ENCODE results near the gene OST4.

The OST4 gene

DNA sequence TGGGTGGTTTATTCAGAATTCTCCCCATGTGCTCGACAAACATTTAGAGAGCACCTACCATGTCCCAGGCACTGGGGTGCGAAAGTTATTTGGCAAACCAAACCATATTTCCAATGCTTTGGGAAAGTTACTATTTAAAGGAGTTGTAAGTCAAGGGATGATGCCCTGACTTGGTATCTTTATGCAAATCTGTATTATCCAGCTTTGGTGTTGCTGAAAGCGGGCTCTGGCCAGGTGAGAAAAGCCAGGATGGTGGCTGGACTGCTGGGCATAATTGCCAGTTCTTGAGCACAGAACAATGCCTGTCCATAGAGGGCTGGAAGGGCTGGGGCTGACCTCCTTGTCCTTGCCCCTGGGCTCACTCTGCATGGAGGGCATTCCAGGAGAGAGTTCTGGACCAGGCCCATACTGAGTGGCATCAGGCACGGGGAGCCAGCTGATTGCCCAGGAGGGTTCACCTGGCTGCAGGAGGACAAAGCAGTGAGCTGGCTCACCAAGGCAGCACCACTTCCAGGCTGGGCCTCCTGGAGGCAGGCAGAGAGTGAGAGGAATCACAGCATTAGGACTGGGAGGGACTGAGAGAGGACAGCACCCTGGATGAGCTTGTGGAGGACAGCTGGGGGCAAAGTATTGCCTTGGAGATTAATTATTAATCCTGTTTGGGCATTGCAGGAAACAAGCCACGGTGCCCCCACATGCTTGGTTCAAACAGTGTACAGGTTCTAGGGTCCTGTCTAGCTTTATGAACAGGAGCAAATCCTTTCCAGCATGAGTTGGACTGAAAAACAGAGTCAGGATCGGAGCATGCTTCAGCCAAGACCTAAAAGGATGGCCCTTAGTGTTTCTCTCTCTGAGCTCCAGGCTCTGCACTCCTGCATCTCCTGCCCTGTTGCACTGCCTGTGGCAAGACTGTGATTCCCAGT, 22.2 kb upstream of the OST4 start:
- DNase-seq (ENCODE audit: low read depth, low spot score) = no peak

DNA sequence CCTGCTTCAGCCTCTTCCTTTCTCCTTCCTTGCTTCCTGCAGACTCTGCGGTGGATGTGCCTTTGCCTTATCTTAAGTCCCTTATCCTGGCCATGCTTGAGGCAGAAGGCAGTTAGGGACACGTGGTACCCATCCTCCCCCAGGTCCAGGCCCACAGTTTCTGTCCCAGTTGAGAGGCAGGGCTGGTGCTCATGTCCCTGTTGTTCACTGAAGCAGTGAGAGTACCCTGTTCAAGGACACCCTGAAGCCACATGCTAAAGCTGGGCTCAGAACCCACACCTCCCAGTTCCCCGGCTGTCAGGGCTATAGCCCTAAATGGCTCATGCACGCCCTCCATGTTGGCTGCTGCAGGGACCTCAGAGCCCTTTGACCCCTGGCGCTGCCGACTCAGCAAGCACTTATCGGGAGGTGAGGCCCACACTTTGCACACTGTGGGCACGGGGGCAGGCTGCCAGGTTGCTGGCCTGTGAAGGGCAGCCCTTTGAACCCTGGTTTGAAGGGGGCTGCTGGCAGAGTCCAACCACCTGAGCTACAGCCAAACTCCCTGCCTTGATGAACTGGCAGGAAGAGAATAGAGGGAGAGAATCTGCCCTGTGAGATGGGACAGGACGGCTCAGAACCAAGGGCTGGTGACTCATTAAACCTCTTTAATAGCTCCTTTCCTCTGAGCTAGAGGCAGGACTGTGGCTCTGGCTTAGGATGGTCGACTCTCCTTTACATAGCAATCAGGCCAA, 21.4 kb upstream of the OST4 start:
- DNase-seq (ENCODE audit: low read depth, low spot score) = no peak

- no peak for DNase-seq (ENCODE audit: low read depth, low spot score)
These were observed 20.6 kb upstream of the OST4 start for GRCh38 chr2:27091746-27092695.

- no peak for DNase-seq (ENCODE audit: low read depth, low spot score)
These were observed 17.9 kb upstream of the OST4 start for GRCh38 chr2:27089111-27089954.

DNA sequence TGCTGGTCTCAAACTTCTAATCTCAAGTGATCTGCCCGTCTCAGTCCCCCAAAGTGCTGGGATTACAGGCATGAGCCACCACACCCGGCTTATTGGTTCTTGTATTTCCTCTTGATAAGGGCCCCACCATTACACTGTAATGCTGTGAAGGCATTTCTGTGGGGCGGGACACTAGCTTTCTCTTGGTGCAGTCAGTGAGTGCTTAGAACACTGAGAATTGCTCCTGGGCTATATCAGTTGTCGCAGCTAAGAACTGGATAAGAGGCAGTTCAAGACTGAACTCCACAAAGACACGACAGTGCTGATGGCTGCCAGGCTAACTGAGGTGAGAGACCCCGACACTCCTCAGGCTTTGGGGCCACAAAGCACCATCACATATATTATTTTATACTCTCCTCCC, 17.2 kb upstream of the OST4 start:
- no peak for DNase-seq (ENCODE audit: low read depth, low spot score)

DNA sequence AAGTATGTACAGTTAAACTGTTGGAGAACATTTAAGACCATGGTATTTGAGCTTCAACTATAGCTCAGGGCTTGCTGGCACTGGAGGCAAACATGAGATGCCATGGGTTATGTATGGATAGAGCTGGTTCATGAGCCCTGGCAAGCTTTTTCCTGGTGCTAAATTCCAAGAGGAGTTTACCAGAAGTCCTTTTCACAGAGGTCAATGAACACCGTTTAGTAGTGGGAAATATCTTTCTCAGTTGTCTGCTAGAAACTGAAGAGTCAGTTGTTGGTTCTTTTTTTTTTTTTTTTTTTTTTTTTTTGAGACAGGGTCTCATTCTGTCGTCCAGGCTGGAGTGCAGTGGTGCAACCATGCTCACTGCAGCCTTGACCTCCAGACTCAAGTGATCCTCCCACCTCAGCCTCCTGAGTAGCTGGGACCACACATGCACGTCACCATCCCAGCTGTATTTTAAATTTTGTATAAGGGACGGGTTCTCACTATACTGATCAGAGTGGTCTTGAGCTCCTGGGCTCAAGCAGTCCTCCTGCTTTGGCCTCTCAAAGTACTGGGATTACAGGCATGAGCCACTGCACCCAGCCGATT, 16.5 kb upstream of the OST4 start:
- no peak for DNase-seq (ENCODE audit: low read depth, low spot score)

GRCh38 chr2:27086724-27087593, 15.5 kb upstream of the OST4 start, which contains the start of gene KHK:
Gene KHK (plus strand): TSS chr2:27086772. CDS start chr2:27087260, 488 bp downstream.
- DNase-seq (ENCODE audit: low read depth, low spot score) = no peak

DNA sequence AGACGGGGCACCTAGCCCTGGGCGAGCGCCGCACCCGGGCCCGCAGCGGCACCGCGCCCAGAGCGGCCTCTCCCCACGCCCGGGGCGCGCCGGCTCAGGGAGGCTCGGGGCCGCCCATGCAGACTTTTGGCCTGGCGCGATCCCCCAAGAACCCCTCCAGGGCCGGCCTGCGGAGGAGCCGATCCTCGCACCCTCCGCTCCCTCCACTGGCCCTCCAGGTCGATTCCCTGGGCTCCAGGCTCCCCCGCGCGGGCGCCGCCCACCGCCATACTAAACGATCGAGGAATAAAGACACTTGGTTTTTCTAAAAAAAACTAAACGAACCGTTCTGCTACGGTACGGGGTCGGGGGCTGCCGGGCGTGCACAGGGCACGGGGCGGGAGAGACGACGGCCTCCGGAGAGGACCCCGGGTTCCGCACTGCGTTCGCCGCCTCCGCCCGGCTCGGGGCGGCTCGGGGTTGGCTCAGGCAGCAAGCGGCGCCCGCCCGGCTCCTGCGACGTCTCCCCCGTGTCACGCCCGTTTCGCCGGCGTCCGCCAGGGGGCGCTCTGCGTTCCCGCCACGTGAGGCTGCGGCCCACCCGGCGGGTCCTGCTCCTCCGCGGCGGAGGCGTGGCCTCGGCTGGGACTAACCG, 14.8 kb upstream of the OST4 start:
- DNase-seq (ENCODE audit: low read depth, low spot score) = peak; percentile 97

DNA sequence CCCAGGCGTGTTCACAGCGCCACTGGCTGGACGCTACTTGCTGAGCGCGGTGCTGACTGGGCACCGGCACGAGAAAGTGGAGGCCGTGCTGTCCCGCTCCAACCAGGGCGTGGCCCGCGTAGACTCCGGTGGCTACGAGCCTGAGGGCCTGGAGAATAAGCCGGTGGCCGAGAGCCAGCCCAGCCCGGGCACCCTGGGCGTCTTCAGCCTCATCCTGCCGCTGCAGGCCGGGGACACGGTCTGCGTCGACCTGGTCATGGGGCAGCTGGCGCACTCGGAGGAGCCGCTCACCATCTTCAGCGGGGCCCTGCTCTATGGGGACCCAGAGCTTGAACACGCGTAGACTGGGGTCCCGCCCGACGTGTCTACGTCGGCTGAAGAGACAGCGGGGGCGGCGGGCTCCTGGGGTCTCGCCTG, 14.2 kb upstream of the OST4 start:
- DNase-seq (ENCODE audit: low read depth, low spot score) = peak; percentile 78

- DNase-seq (ENCODE audit: low read depth, low spot score) = no peak
These were observed 13.7 kb upstream of the OST4 start for GRCh38 chr2:27085062-27085672.

GRCh38 chr2:27084297-27085061, 13.0 kb upstream of the OST4 start:
- no peak for DNase-seq (ENCODE audit: low read depth, low spot score)

- DNase-seq (ENCODE audit: low read depth, low spot score) = no peak
These were observed 12.2 kb upstream of the OST4 start for GRCh38 chr2:27083410-27084296.

DNA sequence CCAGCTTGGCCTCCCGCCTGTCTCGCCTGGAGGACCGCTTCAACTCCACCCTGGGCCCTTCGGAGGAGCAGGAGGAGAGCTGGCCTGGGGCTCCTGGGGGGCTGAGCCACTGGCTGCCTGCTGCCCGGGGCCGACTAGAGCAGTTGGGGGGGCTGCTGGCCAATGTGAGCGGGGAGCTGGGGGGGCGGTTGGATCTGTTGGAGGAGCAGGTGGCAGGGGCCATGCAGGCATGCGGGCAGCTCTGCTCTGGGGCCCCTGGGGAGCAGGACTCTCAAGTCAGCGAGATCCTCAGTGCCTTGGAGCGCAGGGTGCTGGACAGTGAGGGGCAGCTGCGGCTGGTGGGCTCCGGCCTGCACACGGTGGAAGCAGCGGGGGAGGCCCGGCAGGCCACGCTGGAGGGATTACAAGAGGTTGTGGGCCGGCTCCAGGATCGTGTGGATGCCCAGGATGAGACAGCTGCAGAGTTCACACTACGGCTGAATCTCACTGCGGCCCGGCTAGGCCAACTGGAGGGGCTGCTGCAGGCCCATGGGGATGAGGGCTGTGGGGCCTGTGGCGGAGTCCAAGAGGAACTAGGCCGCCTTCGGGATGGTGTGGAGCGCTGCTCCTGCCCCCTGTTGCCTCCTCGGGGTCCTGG, 11.4 kb upstream of the OST4 start:
- DNase-seq (ENCODE audit: low read depth, low spot score) = no peak

DNA sequence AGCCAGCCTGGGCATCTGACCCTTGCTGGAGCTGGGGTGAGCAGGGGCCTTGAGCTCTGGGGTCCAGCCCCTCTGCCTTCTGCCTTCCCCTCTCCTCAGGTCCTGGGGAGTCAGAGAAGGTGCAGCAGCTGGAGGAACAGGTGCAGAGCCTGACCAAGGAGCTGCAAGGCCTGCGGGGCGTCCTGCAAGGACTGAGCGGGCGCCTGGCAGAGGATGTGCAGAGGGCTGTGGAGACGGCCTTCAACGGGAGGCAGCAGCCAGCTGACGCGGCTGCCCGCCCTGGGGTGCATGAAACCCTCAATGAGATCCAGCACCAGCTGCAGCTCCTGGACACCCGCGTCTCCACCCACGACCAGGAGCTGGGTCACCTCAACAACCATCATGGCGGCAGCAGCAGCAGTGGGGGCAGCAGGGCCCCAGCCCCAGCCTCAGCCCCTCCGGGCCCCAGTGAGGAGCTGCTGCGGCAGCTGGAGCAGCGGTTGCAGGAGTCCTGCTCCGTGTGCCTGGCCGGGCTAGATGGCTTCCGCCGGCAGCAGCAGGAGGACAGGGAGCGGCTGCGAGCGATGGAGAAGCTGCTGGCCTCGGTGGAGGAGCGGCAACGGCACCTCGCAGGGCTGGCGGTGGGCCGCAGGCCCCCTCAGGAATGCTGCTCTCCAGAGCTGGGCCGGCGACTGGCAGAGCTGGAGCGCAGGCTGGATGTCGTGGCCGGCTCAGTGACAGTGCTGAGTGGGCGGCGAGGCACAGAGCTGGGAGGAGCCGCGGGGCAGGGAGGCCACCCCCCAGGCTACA, 10.7 kb upstream of the OST4 start:
- no peak for DNase-seq (ENCODE audit: low read depth, low spot score)

DNA sequence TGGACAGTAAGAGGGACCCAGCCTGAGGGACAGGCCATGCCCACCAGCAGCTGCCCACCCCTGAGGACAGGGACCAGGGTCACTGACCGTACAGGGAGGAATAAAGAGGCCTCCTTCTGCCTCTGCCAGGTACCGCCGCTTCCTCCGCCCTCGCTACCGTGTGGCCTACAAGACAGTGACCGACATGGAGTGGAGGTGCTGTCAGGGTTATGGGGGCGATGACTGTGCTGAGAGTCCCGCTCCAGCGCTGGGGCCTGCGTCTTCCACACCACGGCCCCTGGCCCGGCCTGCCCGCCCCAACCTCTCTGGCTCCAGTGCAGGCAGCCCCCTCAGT, 9.1 kb upstream of the OST4 start:
- no peak for DNase-seq (ENCODE audit: low read depth, low spot score)

DNA sequence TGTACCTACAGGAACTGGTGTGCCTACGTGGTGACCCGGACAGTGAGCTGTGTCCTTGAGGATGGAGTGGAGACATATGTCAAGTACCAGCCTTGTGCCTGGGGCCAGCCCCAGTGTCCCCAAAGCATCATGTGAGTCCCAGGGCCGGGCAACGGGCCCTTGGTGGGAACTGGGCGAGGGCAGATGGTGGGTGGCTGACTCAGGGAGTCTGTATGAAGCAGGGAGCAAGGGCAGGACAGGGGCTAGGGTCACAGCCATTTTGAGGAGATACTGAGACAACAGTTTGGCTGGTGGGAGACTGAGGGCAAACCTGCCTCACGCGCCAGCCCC, 8.7 kb upstream of the OST4 start:
- DNase-seq (ENCODE audit: low read depth, low spot score) = no peak
